Ectodermal cell (in vitro differentiated cells): ENCODE data around the gene TGM3.

Experiments used
- H3K27ac ChIP-seq: 2 replicates; pipeline ENCODE4 v1.7.0; 2013; ENCODE audit warnings: mild to moderate bottlenecking, low read depth, low read length; ENCODE audit not compliant: insufficient read depth, poor library complexity, severe bottlenecking
- H3K27me3 ChIP-seq: 2 replicates; pipeline ENCODE4 v1.7.0; 2013; ENCODE audit warnings: mild to moderate bottlenecking, low read length; ENCODE audit not compliant: insufficient read depth, control insufficient read depth, poor library complexity, severe bottlenecking
- H3K36me3 ChIP-seq: one replicate; pipeline ENCODE4 v1.7.0; 2013; ENCODE audit warnings: low read length; ENCODE audit not compliant: control insufficient read depth, insufficient read depth
- H3K4me1 ChIP-seq: one replicate; pipeline ENCODE4 v1.7.0; 2013; ENCODE audit warnings: low read length; ENCODE audit not compliant: control insufficient read depth, insufficient read depth
- H3K4me3 ChIP-seq: 2 replicates; pipeline ENCODE4 v1.7.0; 2013; ENCODE audit warnings: low read depth, low read length, control low read depth; ENCODE audit not compliant: insufficient read depth
- H3K9me3 ChIP-seq: 2 replicates; pipeline ENCODE4 v1.7.0; 2013; ENCODE audit warnings: mild to moderate bottlenecking, low read length, moderate library complexity; ENCODE audit not compliant: control insufficient read depth
- WGBS, 2 experiments: methylation state at CpG; one replicate each; pipeline ENCODE4 v1.1.7; 2013; ENCODE audit warnings: missing lambda C conversion rate in 2 of 2; 5-methylcytosine and 5-hydroxymethylcytosine counted together

The TGM3 gene

GRCh38 chr20:2365091-2365490 is 69.3 kb downstream of the TGM3 start:
- Histone ChIP-seq H3K9me3 (no peaks in the 10 kb centered on the region), H3K27ac (no peak overlapping the region), H3K27me3 (no peaks in the 10 kb centered on the region), H3K4me3 (no peak overlapping the region), H3K4me1 (no peaks in the 10 kb centered on the region), H3K36me3 (no peaks in the 10 kb centered on the region)
- WGBS, 2 experiments: 97 to 99% methylated on average over 2 of the region's 2 CpGs

- no peaks in the 10 kb centered on the region for H3K9me3 ChIP-seq
- no peak overlapping the region for H3K27ac ChIP-seq
- 71 to 85% methylated on average over 2 to 3 of the region's 3 CpGs for WGBS, 2 experiments
- no peaks in the 10 kb centered on the region for H3K27me3 ChIP-seq
- H3K4me1 ChIP-seq: no peaks in the 10 kb centered on the region
- H3K4me3 ChIP-seq: no peak overlapping the region
- no peaks in the 10 kb centered on the region for H3K36me3 ChIP-seq
Observed at GRCh38 chr20:2365666-2366065, 69.9 kb downstream of the TGM3 start.

DNA sequence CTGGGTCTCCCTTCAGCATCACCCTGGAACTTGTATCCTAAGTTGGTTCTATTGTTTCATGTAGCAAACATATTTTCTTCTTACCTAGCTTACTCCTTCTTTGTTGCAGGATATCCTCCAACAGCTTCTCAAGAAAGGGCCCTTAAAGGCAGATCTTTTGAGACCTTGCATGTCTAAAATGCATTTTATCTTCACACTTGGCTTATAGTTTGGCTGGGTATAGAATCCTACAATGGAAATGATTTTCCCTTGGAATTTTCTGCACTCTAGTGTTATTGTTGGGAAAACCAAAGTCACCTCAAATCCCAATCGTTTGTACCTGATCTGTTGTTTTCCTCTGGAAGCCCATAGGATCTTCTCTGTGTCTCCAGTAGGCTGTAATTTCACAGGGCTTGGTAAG is 72.8 kb downstream of the TGM3 start:
- no peak overlapping the region for H3K27ac ChIP-seq
- no peaks in the 10 kb centered on the region for H3K27me3 ChIP-seq
- WGBS, 2 experiments: 79 to 81% methylated on average over 1 of the region's 1 CpG
- H3K36me3 ChIP-seq: no peaks in the 10 kb centered on the region
- no peaks in the 10 kb centered on the region for H3K4me1 ChIP-seq
- no peak overlapping the region for H3K4me3 ChIP-seq
- H3K9me3 ChIP-seq: no peaks in the 10 kb centered on the region

DNA sequence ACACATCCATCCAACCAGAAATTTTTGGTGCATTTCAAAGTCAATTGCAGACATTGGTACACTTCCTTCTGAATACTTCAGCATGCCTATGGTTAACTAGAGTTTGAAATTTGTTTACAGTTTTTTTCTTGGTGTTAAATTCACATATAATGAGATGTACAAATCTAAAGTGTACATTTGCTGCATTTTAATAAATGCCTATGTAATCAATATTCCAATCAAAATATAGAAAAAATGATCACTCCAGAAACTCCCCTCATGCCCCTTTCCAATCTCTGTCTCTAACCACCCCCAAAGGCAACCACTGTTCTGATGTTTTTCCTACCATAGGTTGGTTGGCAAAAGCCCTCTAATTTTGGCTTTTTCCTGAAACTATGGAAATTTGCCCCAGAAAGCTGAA is 77.3 kb downstream of the TGM3 start:
- Histone ChIP-seq H3K27ac (no peak overlapping the region), H3K4me1 (no peaks in the 10 kb centered on the region), H3K9me3 (no peaks in the 10 kb centered on the region), H3K4me3 (no peak overlapping the region), H3K36me3 (no peaks in the 10 kb centered on the region), H3K27me3 (no peaks in the 10 kb centered on the region)

GRCh38 chr20:2374346-2375125 is 78.7 kb downstream of the TGM3 start:
- H3K9me3 ChIP-seq: no peaks in the 10 kb centered on the region
- no peak overlapping the region for H3K4me3 ChIP-seq
- H3K27ac ChIP-seq: no peak overlapping the region
- WGBS, 2 experiments: 89 to 91% methylated on average over 9 of the region's 9 CpGs
- H3K27me3 ChIP-seq: no peaks in the 10 kb centered on the region
- H3K4me1 ChIP-seq: peaks cover 2% of the 10 kb centered on the region
- H3K36me3 ChIP-seq: no peaks in the 10 kb centered on the region

GRCh38 chr20:2378893-2379292 is 83.1 kb downstream of the TGM3 start:
- no peaks in the 10 kb centered on the region for H3K9me3 ChIP-seq
- no peak overlapping the region for H3K27ac ChIP-seq
- H3K36me3 ChIP-seq: no peaks in the 10 kb centered on the region
- H3K27me3 ChIP-seq: no peaks in the 10 kb centered on the region
- WGBS, 2 experiments: 93 to 94% methylated on average over 7 of the region's 7 CpGs
- H3K4me1 ChIP-seq: peaks cover 6% of the 10 kb centered on the region
- H3K4me3 ChIP-seq: no peak overlapping the region

DNA sequence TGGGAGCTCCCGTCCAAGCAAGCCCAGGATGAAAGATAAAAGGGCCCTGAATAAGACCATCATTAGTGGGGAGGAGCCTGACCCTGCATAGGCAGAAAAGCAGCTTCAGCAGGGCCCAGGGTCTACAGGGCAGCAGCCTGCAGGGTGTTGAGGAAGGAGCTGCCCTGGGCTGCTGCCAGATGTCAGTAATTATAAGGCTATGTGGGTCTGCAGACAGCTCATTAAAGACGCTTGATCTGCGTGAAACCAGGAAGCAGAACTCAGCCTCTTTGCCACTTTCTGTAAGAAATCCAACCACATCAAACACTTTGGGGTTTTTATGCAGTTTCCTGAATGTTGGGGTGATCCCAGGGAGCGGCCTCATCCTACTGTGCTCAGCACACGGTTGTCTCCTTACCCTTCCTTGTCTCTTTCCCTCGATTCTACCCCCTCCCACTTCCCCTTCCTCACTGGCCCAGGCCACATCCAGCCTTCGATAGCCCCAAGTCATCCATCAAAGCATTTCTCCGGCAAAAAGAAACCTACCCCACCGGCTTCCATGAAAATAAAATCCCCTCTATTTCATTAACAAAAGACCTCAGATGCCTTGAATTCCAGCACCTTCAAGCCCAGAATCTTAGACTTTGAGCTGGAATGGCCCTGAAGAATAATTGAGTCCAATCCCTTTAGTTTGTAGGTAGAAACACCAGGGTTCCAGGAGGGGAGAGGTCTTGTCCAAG is 83.9 kb downstream of the TGM3 start:
- Histone ChIP-seq H3K27ac (no peak overlapping the region), H3K4me1 (peaks cover 6% of the 10 kb centered on the region)
- 45 to 47% methylated on average over 9 of the region's 9 CpGs for WGBS, 2 experiments

GRCh38 chr20:2380601-2381000 is 84.8 kb downstream of the TGM3 start, which contains the start of gene TGM6:
Gene TGM6 (plus strand): TSS chr20:2380901. CDS start chr20:2380969, 68 bp downstream.
- Histone ChIP-seq H3K27me3 (no peaks in the 10 kb centered on the region), H3K4me3 (no peak within 1 kb of the TSS), H3K27ac (no peak within 1 kb of the TSS), H3K4me1 (peaks cover 6% of the 10 kb centered on the region), H3K9me3 (no peaks in the 10 kb centered on the region), H3K36me3 (no peaks in the 10 kb centered on the region)
- WGBS, 2 experiments: 93 to 94% methylated on average over 10 of the region's 10 CpGs

More for the DNA sequence above, 83.9 kb downstream of the TGM3 start:
- Histone ChIP-seq H3K27me3 (no peaks in the 10 kb centered on the region), H3K4me3 (no peak overlapping the region), H3K36me3 (no peaks in the 10 kb centered on the region), H3K9me3 (no peaks in the 10 kb centered on the region)

DNA sequence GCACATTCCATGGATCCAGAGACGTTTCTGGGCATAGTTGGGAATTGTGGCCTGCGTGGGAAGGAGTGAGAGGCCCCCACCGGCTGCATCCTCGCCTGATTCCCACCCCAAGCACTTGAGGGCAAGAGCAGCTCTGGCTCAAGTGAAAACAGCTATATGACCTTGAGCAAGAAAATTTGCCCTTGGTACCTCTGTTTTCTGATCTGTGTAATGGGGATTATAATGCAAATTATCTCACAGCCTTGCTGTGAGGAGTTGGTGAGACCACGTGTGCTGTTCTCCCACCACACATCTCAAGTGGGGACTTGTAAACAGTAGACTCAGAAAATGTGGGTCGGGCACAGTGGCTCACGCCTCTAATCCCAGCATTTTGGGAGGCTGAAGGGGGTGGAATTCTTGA is 85.5 kb downstream of the TGM3 start:
- no peaks in the 10 kb centered on the region for H3K27me3 ChIP-seq
- no peak overlapping the region for H3K27ac ChIP-seq
- H3K4me3 ChIP-seq: no peak overlapping the region
- H3K4me1 ChIP-seq: peaks cover 6% of the 10 kb centered on the region
- no peaks in the 10 kb centered on the region for H3K36me3 ChIP-seq
- 86 to 87% methylated on average over 7 of the region's 7 CpGs for WGBS, 2 experiments
- H3K9me3 ChIP-seq: no peaks in the 10 kb centered on the region

GRCh38 chr20:2382833-2383232 is 87.0 kb downstream of the TGM3 start:
- no peaks in the 10 kb centered on the region for H3K9me3 ChIP-seq
- H3K4me3 ChIP-seq: no peak overlapping the region
- H3K4me1 ChIP-seq: peaks cover 6% of the 10 kb centered on the region
- no peaks in the 10 kb centered on the region for H3K36me3 ChIP-seq
- H3K27ac ChIP-seq: no peak overlapping the region
- no peaks in the 10 kb centered on the region for H3K27me3 ChIP-seq
- 96 to 97% methylated on average over 2 of the region's 2 CpGs for WGBS, 2 experiments
